SU-DHL-6 (cell line): Measurements from ENCODE around the gene CCDC9B.

Source experiments
- CTCF ChIP-seq: fragments of 200-600 bp; sonication (generic); IDR thresholded peaks from one replicate; pipeline ENCODE4 v1.5.1; 2017; ENCODE audit warnings: antibody characterized with exemption, mild to moderate bottlenecking, low read length, moderate library complexity; ENCODE audit not compliant: insufficient read depth, poor library complexity, severe bottlenecking
- EZH2phosphoT487 ChIP-seq: fragments of 200-600 bp; sonication (generic), shearing (Covaris generic); conservative IDR thresholded peaks from 2 replicates; pipeline ENCODE4 v1.6.1; 2018; ENCODE audit warnings: mild to moderate bottlenecking, antibody characterized with exemption, low read length, moderate library complexity, mixed read lengths

GRCh38 chr15:40337597-40337996, 3.1 kb downstream of the CCDC9B start:
- TF ChIP-seq CTCF: no peak
- TF ChIP-seq EZH2phosphoT487: no peak
